ENCODE data around the gene JUP.

GRCh38 chr17:41758601-41759000 lies 27.9 kb downstream of the JUP start:
- no peak for TF ChIP-seq CTCF (conservative IDR thresholded peaks at IDR 0.05; ENCODE audit: low read depth, low read length)
- no peak for TF ChIP-seq POLR2A (IDR thresholded peaks at IDR 0.05; ENCODE audit: low read depth, low read length)
- TF ChIP-seq CEBPB (IDR thresholded peaks at IDR 0.05; ENCODE audit: low read depth, low read length) = no peak
- TF ChIP-seq BHLHE40 (IDR thresholded peaks at IDR 0.05; ENCODE audit: low read depth, low read length) = no peak
- no peak for TF ChIP-seq RFX5 (IDR thresholded peaks at IDR 0.05; ENCODE audit: low read depth, low read length)
- no peak for TF ChIP-seq SMC3 (IDR thresholded peaks at IDR 0.05; ENCODE audit: low read depth, low read length)
- no peak for TF ChIP-seq RAD21 (IDR thresholded peaks at IDR 0.05; ENCODE audit: low read length)
- no peak for TF ChIP-seq MAFK (IDR thresholded peaks at IDR 0.05; ENCODE audit: low read depth, low read length)
- TF ChIP-seq MXI1 (IDR thresholded peaks at IDR 0.05; ENCODE audit: borderline replicate concordance, low read depth, low read length) = no peak
